Suprapubic skin (tissue), 4 donors: Measurements from ENCODE around the gene ALCAM. TPM values are rescaled to one million over a fixed set of nuclear protein-coding genes. Genes with fewer than 3 reads are reported as not detected.
A peak's percentile ranks its signal among the peaks of the same experiment; 100 is the strongest.

Experiments used
- DNase-seq, 2 donors: peaks; one replicate each; pipeline ENCODE4 v3.0.0-alpha.2; 2019; ENCODE audit warnings: low spot score in 2 of 2
- H3K27ac ChIP-seq: fragments of 200-600 bp; sonication (generic); one replicate; pipeline ENCODE4 v1.5.1; 2019
- H3K27me3 ChIP-seq: fragments of 200-600 bp; sonication (generic); one replicate; pipeline ENCODE4 v1.5.1; 2019
- H3K36me3 ChIP-seq: fragments of 200-600 bp; sonication (generic); one replicate; pipeline ENCODE4 v1.5.1; 2019
- H3K4me1 ChIP-seq: fragments of 200-600 bp; sonication (generic); one replicate; pipeline ENCODE4 v1.5.1; 2019
- H3K4me3 ChIP-seq: fragments of 200-600 bp; sonication (generic); one replicate; pipeline ENCODE4 v1.5.1; 2019; ENCODE audit warnings: mild to moderate bottlenecking
- H3K9me3 ChIP-seq: fragments of 200-600 bp; sonication (generic); one replicate; pipeline ENCODE4 v1.5.1; 2019
- CTCF ChIP-seq, 2 donors: fragments of 200-600 bp in 1 of 2; fragments of 450-650 bp in 1 of 2; sonication (generic) in 1 of 2; IDR thresholded peaks; one replicate each; pipeline ENCODE4 v1.5.1; 2016 to 2019; ENCODE audit warnings: antibody characterized with exemption in 2 of 2, mild to moderate bottlenecking in 1 of 2, moderate library complexity in 1 of 2
- EP300 ChIP-seq: sonication (generic); formaldehyde crosslinking; IDR thresholded peaks from one replicate; pipeline ENCODE4 v1.6.1; 2017; ENCODE audit warnings: antibody characterized with exemption
- POLR2A ChIP-seq, 2 donors: fragments of 450-650 bp; IDR thresholded peaks; one replicate each; pipeline ENCODE4 v1.6.1; 2017; ENCODE audit warnings: antibody characterized with exemption in 2 of 2, mild to moderate bottlenecking in 2 of 2, moderate library complexity in 2 of 2
- POLR2AphosphoS5 ChIP-seq, 3 donors: sonication (generic); formaldehyde crosslinking; IDR thresholded peaks; one replicate each; pipeline ENCODE4 v1.6.1; 2017; ENCODE audit warnings: antibody characterized with exemption in 3 of 3
- WGBS: methylation state at CpG from one replicate; pipeline ENCODE4 v1.1.5; 2018; 5-methylcytosine and 5-hydroxymethylcytosine counted together
- total RNA-seq, 4 donors: library from RNA; depleted of rRNA; stranded (reverse); fragments of >200 nt; gene quantifications; one replicate each; pipeline ENCODE4 v1.1.0, GENCODE V29; 2016

ALCAM gene
- total RNA-seq, 4 donors from 2014 or later = 27.6 to 65.5 (median 42.1) TPM

- no peak for DNase-seq
- TF ChIP-seq EP300 (no peak), CTCF (IDR thresholded peaks at IDR 0.05) (no peak), POLR2A (IDR thresholded peaks at IDR 0.05) (no peak), POLR2AphosphoS5 (IDR thresholded peaks at IDR 0.05) (no peak)
- WGBS = 70% methylated on average over 6 of the region's 6 CpGs
- no peak overlapping the region for H3K27ac ChIP-seq
- no peaks in the 10 kb centered on the region for H3K27me3 ChIP-seq
- no peaks in the 10 kb centered on the region for H3K4me1 ChIP-seq
- no peak overlapping the region for H3K4me3 ChIP-seq
- H3K36me3 ChIP-seq = no peaks in the 10 kb centered on the region
- no peaks in the 10 kb centered on the region for H3K9me3 ChIP-seq
These were observed 150.3 kb downstream of the ALCAM start for GRCh38 chr3:105516972-105517371.

GRCh38 chr3:105518203-105518602, 151.5 kb downstream of the ALCAM start:
- H3K4me3 ChIP-seq = no peak overlapping the region
- no peaks in the 10 kb centered on the region for H3K36me3 ChIP-seq
- no peak overlapping the region for H3K27ac ChIP-seq
- DNase-seq = no peak
- TF ChIP-seq POLR2A (IDR thresholded peaks at IDR 0.05) (no peak), CTCF (IDR thresholded peaks at IDR 0.05) (no peak), EP300 (no peak), POLR2AphosphoS5 (IDR thresholded peaks at IDR 0.05) (no peak)
- no peaks in the 10 kb centered on the region for H3K27me3 ChIP-seq
- no peaks in the 10 kb centered on the region for H3K4me1 ChIP-seq
- no peaks in the 10 kb centered on the region for H3K9me3 ChIP-seq

- Histone ChIP-seq H3K27ac (no peak overlapping the region), H3K4me3 (no peak overlapping the region), H3K36me3 (no peaks in the 10 kb centered on the region), H3K9me3 (no peaks in the 10 kb centered on the region), H3K4me1 (no peaks in the 10 kb centered on the region), H3K27me3 (no peaks in the 10 kb centered on the region)
- no peak for DNase-seq
- under 1% methylated on average over 4 of the region's 4 CpGs for WGBS
- TF ChIP-seq POLR2A (IDR thresholded peaks at IDR 0.05) (no peak), EP300 (no peak), POLR2AphosphoS5 (IDR thresholded peaks at IDR 0.05) (no peak), CTCF (IDR thresholded peaks at IDR 0.05) (peak; percentile 38 to 60)
These were observed 152.2 kb downstream of the ALCAM start for GRCh38 chr3:105518806-105519418.

- 80% methylated on average over 2 of the region's 2 CpGs for WGBS
- TF ChIP-seq CTCF (IDR thresholded peaks at IDR 0.05) (no peak), EP300 (no peak), POLR2AphosphoS5 (IDR thresholded peaks at IDR 0.05) (no peak), POLR2A (IDR thresholded peaks at IDR 0.05) (no peak)
These were observed 155.1 kb downstream of the ALCAM start for GRCh38 chr3:105521770-105522169.

GRCh38 chr3:105523501-105523900, 156.8 kb downstream of the ALCAM start:
- Histone ChIP-seq H3K27ac (no peak overlapping the region), H3K27me3 (no peaks in the 10 kb centered on the region), H3K36me3 (no peaks in the 10 kb centered on the region), H3K4me1 (no peaks in the 10 kb centered on the region), H3K4me3 (no peak overlapping the region), H3K9me3 (no peaks in the 10 kb centered on the region)
- WGBS = 94% methylated on average over 1 of the region's 1 CpG
- no peak for DNase-seq
- no peak for TF ChIP-seq POLR2A (IDR thresholded peaks at IDR 0.05)

More at GRCh38 chr3:105521770-105522169, 155.1 kb downstream of the ALCAM start:
- Histone ChIP-seq H3K27me3 (no peaks in the 10 kb centered on the region), H3K4me3 (no peak overlapping the region), H3K4me1 (no peaks in the 10 kb centered on the region), H3K36me3 (no peaks in the 10 kb centered on the region), H3K9me3 (no peaks in the 10 kb centered on the region), H3K27ac (no peak overlapping the region)
- no peak for DNase-seq

- Histone ChIP-seq H3K27me3 (no peaks in the 10 kb centered on the region), H3K36me3 (no peaks in the 10 kb centered on the region), H3K4me1 (no peaks in the 10 kb centered on the region), H3K9me3 (no peaks in the 10 kb centered on the region), H3K4me3 (no peak overlapping the region), H3K27ac (no peak overlapping the region)
- no peak for DNase-seq
- TF ChIP-seq POLR2A (IDR thresholded peaks at IDR 0.05) (no peak), POLR2AphosphoS5 (IDR thresholded peaks at IDR 0.05) (no peak), CTCF (IDR thresholded peaks at IDR 0.05) (no peak), EP300 (no peak)
- 85% methylated on average over 4 of the region's 4 CpGs for WGBS
These were observed 158.8 kb downstream of the ALCAM start for GRCh38 chr3:105525531-105525930.
